Uterus (tissue), 4 donors: Measurements from ENCODE around the gene PAIP1. TPM values are rescaled to one million over a fixed set of nuclear protein-coding genes. Genes with fewer than 3 reads are reported as not detected.
A peak's percentile ranks its signal among the peaks of the same experiment; 100 is the strongest.
"Not testable (repeated sequence)": the region's sequence is repeated elsewhere in the genome, so short reads cannot be mapped to it uniquely, and the experiment has no call there.

Source experiments
- DNase-seq, 2 donors: peaks; one replicate each; pipeline ENCODE4 v3.0.0-alpha.2; 2019 to 2020
- H3K27ac ChIP-seq, 2 donors: fragments of 200-600 bp; sonication (generic); 1 replicate in 1 of 2; 2 replicates in 1 of 2; pipeline ENCODE4 v1.5.1; 2016 to 2018
- H3K27me3 ChIP-seq, 2 donors: fragments of 200-600 bp; sonication (generic); one replicate each; pipeline ENCODE4 v1.5.1; 2018 to 2019; ENCODE audit warnings: control low read depth in 1 of 2
- H3K36me3 ChIP-seq, 2 donors: fragments of 200-600 bp; sonication (generic); one replicate each; pipeline ENCODE4 v1.5.1; 2019; ENCODE audit warnings: control low read depth in 1 of 2
- H3K4me1 ChIP-seq, 2 donors: fragments of 200-600 bp; sonication (generic); one replicate each; pipeline ENCODE4 v1.5.1; 2018 to 2019; ENCODE audit warnings: control low read depth in 1 of 2
- H3K4me3 ChIP-seq, 2 donors: fragments of 200-600 bp; sonication (generic); 1 replicate in 1 of 2; 2 replicates in 1 of 2; pipeline ENCODE4 v1.5.1; 2018 to 2019; ENCODE audit warnings: mild to moderate bottlenecking in 1 of 2
- H3K9me3 ChIP-seq, 2 donors: fragments of 200-600 bp; sonication (generic); one replicate each; pipeline ENCODE4 v1.5.1; 2019; ENCODE audit warnings: control low read depth in 1 of 2
- CTCF ChIP-seq, 4 experiments: fragments of 200-600 bp in 2 of 4; fragments of 450-650 bp in 2 of 4; sonication (generic) in 2 of 4; IDR thresholded peaks; one replicate each; pipeline ENCODE4 v1.5.1; 2016 to 2019; ENCODE audit warnings: antibody characterized with exemption in 4 of 4, mild to moderate bottlenecking in 2 of 4, moderate library complexity in 1 of 4
- POLR2A ChIP-seq, 2 donors: fragments of 450-650 bp; IDR thresholded peaks; one replicate each; pipeline ENCODE4 v1.6.1; 2016; ENCODE audit warnings: antibody characterized with exemption in 2 of 2, mild to moderate bottlenecking in 1 of 2, moderate library complexity in 1 of 2
- intact Hi-C: fragments of 100-400 bp; cut with DNase I; formaldehyde crosslinking; loops from one replicate; pipeline ENCODE4 v1.15.1; 2023; ENCODE audit warnings: low total_unique reads
- total RNA-seq, 4 donors: library from RNA; depleted of rRNA in 3 of 4; stranded (reverse); fragments of >200 nt in 3 of 4; gene quantifications; one replicate each; pipeline versions ENCODE4 v1.1.0 to v1.2.4, GENCODE V29; 2014 to 2023
- donor health status: DM: yes; HTN: yes; CAD: no.

The PAIP1 gene
- total RNA-seq, 4 donors from 2014 or later = 20.7 to 117 (median 75.8) TPM

GRCh38 chr5:43514025-43514424 is 42.9 kb downstream of the PAIP1 start:
- no peaks in the 10 kb centered on the region for H3K9me3 ChIP-seq

GRCh38 chr5:43511062-43511461 is 45.8 kb downstream of the PAIP1 start:
- intact Hi-C loops, H3K9me3 ChIP-seq, H3K36me3 ChIP-seq, H3K4me1 ChIP-seq, H3K4me3 ChIP-seq, H3K27me3 ChIP-seq, DNase-seq, H3K27ac ChIP-seq: not testable (repeated sequence)

More at GRCh38 chr5:43514025-43514424, 42.9 kb downstream of the PAIP1 start:
- H3K4me1 ChIP-seq = peaks cover 0 to 5% of the 10 kb centered on the region in 2 donors
- H3K27me3 ChIP-seq = no peaks in the 10 kb centered on the region
- H3K27ac ChIP-seq = no peak overlapping the region
- no peaks in the 10 kb centered on the region for H3K36me3 ChIP-seq
- TF ChIP-seq CTCF (IDR thresholded peaks at IDR 0.05) = no peak
- no peak for TF ChIP-seq POLR2A (IDR thresholded peaks at IDR 0.05)
- intact Hi-C loops = no loop called here
- H3K4me3 ChIP-seq = peak overlapping the region in 1 of 2 donors; percentile 57
- no peak for DNase-seq

DNA sequence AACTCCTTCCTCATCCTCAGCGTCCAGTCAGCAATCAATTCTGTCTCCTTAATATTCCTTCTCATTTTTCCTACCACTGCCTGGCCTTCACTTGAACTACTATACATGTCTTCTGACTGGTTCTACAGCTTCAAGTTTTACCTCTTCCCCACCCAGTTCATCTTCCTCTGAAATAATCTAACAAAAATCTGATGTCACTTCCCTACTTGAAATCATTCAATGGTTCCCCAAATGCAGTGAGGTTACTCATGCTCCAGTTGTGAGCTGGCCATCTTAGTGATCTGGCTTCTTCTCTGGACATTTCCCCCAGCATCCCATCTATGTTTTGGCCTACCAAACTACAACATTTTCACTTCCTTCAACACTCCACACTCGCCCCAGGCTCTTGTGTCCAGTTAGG is 58.3 kb downstream of the PAIP1 start:
- Histone ChIP-seq H3K9me3 (no peaks in the 10 kb centered on the region), H3K27ac (no peak overlapping the region), H3K27me3 (no peaks in the 10 kb centered on the region), H3K4me3 (no peak overlapping the region), H3K4me1 (no peaks in the 10 kb centered on the region), H3K36me3 (no peaks in the 10 kb centered on the region)
- TF ChIP-seq POLR2A (IDR thresholded peaks at IDR 0.05) (no peak), CTCF (IDR thresholded peaks at IDR 0.05) (no peak)
- no peak for DNase-seq
- intact Hi-C loops = no loop called here

DNA sequence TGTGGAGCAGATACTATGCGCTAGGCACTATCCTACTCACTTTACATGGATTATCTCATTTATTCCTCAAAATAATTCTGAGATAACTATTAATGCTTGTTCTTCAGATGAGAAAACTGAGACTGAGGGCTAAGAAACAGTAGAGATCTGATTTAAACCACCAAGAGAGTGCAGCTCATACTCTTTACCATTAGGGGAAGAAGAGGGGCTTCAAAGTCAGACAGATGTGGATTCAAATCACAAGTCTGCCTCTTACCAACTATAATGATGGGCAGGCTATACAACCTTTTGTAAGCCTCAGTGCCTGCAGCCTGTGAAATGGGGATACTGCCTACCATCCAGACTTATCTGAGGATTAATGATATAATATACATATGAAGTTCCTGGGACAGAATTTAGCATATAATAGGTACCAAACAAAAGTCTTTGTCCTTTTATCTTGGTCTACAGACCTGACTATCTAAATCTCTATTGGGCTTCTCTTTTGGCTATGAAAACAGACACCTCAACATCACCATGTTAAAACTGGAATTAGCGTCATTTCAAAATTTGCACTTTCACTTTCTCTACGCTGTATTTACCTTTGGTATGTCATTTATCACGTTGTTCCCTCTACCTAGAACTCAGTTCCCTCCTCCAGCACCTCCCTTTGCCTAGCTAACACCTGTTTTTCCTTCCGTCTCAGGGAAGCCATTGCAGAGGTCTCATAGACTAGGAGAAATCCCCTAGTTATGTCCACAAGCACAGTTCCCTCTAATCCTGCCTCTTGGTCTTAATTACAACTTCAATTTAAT is 59.4 kb downstream of the PAIP1 start:
- H3K4me3 ChIP-seq = no peak overlapping the region
- no peak overlapping the region for H3K27ac ChIP-seq
- intact Hi-C loops = no loop called here
- H3K4me1 ChIP-seq = no peaks in the 10 kb centered on the region
- no peaks in the 10 kb centered on the region for H3K27me3 ChIP-seq
- H3K36me3 ChIP-seq = no peaks in the 10 kb centered on the region
- DNase-seq = no peak
- no peak for TF ChIP-seq CTCF (IDR thresholded peaks at IDR 0.05)
- TF ChIP-seq POLR2A (IDR thresholded peaks at IDR 0.05) = no peak
- H3K9me3 ChIP-seq = no peaks in the 10 kb centered on the region

GRCh38 chr5:43491326-43491725 is 65.6 kb downstream of the PAIP1 start:
- Histone ChIP-seq H3K9me3 (no peaks in the 10 kb centered on the region), H3K27me3 (no peaks in the 10 kb centered on the region), H3K4me1 (no peaks in the 10 kb centered on the region), H3K4me3 (no peak overlapping the region), H3K27ac (no peak overlapping the region), H3K36me3 (no peaks in the 10 kb centered on the region)
- intact Hi-C loops = no loop called here
- TF ChIP-seq POLR2A (IDR thresholded peaks at IDR 0.05) (no peak), CTCF (IDR thresholded peaks at IDR 0.05) (no peak)
- no peak for DNase-seq
